MCF 10A (cell line): ENCODE measurements around the gene DBX1. TPM values are rescaled to one million over a fixed set of nuclear protein-coding genes. Genes with fewer than 3 reads are reported as not detected.

Experiments used
- BruUV-seq: library from RNA; stranded (reverse); fragments of 400-500 nt; replicated peaks from 2 replicates; lab custom pipeline; 2021; lab: Mats Ljungman, UMichigan
- CTCF ChIA-PET: fragments of 300-600 bp; sonication (Branson Sonifier 250); formaldehyde crosslinking; extraction: SDS; loops from one replicate; lab custom pipeline; 2021; ENCODE audit warnings: antibody characterized with exemption, inconsistent platforms; lab: Yijun Ruan, JAX
- POLR2A ChIA-PET: fragments of 300-600, 350-650 bp; sonication (Branson Sonifier 250); formaldehyde crosslinking; extraction: SDS; loops from one replicate; lab custom pipeline; 2020; ENCODE audit warnings: antibody characterized with exemption, inconsistent platforms; lab: Yijun Ruan, JAX
- DNase-seq: peaks from one replicate; pipeline ENCODE4 v3.0.0-alpha.2; 2018; ENCODE audit not compliant: unreplicated experiment
- H3K27ac Mint-ChIP-seq: one replicate; pipeline ENCODE4 v1.8.0; 2022; ENCODE audit warnings: mild to moderate bottlenecking, low read depth, mixed read lengths; ENCODE audit not compliant: unreplicated experiment
- H3K27me3 Mint-ChIP-seq: one replicate; pipeline ENCODE4 v1.8.0; 2022; ENCODE audit warnings: mixed read lengths; ENCODE audit not compliant: insufficient read depth, unreplicated experiment
- H3K36me3 Mint-ChIP-seq: one replicate; pipeline ENCODE4 v1.8.0; 2022; ENCODE audit warnings: mild to moderate bottlenecking, moderate library complexity, mixed read lengths; ENCODE audit not compliant: insufficient read depth, unreplicated experiment
- H3K4me1 Mint-ChIP-seq: one replicate; pipeline ENCODE4 v1.8.0; 2022; ENCODE audit warnings: mixed read lengths; ENCODE audit not compliant: insufficient read depth, unreplicated experiment
- H3K4me3 Mint-ChIP-seq: one replicate; pipeline ENCODE4 v1.8.0; 2022; ENCODE audit warnings: mild to moderate bottlenecking, moderate library complexity, mixed read lengths; ENCODE audit not compliant: unreplicated experiment
- H3K9me3 Mint-ChIP-seq: one replicate; pipeline ENCODE4 v1.8.0; 2022; ENCODE audit warnings: mixed read lengths; ENCODE audit not compliant: unreplicated experiment
- intact Hi-C: fragments of 100-400 bp; cut with micrococcal nuclease; formaldehyde crosslinking; loops from 2 replicates; pipeline ENCODE4 v1.14.1; 2022
- total RNA-seq: library from RNA; stranded (reverse); gene quantifications from 2 replicates; pipeline ENCODE4 v1.2.3, GENCODE V29; 2022
- TF ChIP-seq, protein P1 (sequence below): fragments of 200-600 bp; IDR thresholded peaks from one replicate; pipeline ENCODE4 v1.8.0; 2022; ENCODE audit warnings: antibody characterized with exemption, mild to moderate bottlenecking; ENCODE audit not compliant: unreplicated experiment

DBX1 gene
- total RNA-seq, 1 experiment from 2014 or later, result not detected

DNA sequence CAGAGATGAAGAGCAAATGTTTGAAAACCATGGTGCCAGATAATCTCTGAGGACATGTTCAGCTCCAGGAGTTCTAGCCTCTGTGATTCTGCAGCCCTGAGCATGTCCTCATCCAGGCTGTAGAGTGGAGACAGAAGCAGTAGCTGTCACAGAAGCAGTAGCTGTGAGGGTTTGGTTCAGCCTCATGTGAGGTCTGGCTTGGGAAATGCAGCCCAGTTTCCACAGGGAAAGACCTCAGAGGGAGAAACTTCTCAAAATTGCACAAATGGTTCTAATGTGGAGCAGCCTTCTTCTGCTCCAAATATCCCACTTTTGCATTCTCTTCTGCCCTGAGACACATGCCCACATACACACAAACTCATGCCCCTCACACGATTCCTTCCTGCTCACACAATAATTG, 48.4 kb downstream of the DBX1 start:
- Mint-ChIP-seq H3K4me1 (peaks cover 50% of the 10 kb centered on the region), H3K27me3 (no peaks in the 10 kb centered on the region), H3K36me3 (peaks cover 98% of the 10 kb centered on the region), H3K9me3 (no peaks in the 10 kb centered on the region), H3K27ac (peak overlapping the region; percentile 49), H3K4me3 (peak overlapping the region; percentile 57)
- intact Hi-C loops, result loop anchor here (1.0 to 5.0 kb wide), 3 partner anchors 75 to 161 kb away; no protein-coding TSS in a partner anchor
- CTCF ChIA-PET, result interaction anchor here (0.6 to 10.4 kb wide), 54 partner anchors 10 to 944 kb away, joined by 3 to 115 read pairs (median 4); no protein-coding TSS in a partner anchor
- BruUV-seq, result no TSS peak
- DNase-seq, result no peak
- POLR2A ChIA-PET, result interaction anchor here (0.6 to 5.7 kb wide), 39 partner anchors 11 to 834 kb away, joined by 3 to 95 read pairs (median 5); no protein-coding TSS in a partner anchor
- TF ChIP-seq, protein P1, sequence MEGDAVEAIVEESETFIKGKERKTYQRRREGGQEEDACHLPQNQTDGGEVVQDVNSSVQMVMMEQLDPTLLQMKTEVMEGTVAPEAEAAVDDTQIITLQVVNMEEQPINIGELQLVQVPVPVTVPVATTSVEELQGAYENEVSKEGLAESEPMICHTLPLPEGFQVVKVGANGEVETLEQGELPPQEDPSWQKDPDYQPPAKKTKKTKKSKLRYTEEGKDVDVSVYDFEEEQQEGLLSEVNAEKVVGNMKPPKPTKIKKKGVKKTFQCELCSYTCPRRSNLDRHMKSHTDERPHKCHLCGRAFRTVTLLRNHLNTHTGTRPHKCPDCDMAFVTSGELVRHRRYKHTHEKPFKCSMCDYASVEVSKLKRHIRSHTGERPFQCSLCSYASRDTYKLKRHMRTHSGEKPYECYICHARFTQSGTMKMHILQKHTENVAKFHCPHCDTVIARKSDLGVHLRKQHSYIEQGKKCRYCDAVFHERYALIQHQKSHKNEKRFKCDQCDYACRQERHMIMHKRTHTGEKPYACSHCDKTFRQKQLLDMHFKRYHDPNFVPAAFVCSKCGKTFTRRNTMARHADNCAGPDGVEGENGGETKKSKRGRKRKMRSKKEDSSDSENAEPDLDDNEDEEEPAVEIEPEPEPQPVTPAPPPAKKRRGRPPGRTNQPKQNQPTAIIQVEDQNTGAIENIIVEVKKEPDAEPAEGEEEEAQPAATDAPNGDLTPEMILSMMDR, result no peak

GRCh38 chr11:20110908-20111669, 49.2 kb downstream of the DBX1 start:
- intact Hi-C loops, result loop anchor here (1.0 to 5.0 kb wide), 3 partner anchors 74 to 160 kb away; no protein-coding TSS in a partner anchor
- CTCF ChIA-PET, result interaction anchor here (0.5 to 10.4 kb wide), 55 partner anchors 9 to 944 kb away, joined by 3 to 115 read pairs (median 4); no protein-coding TSS in a partner anchor
- POLR2A ChIA-PET, result interaction anchor here (0.7 to 5.7 kb wide), 25 partner anchors 12 to 258 kb away, joined by 3 to 95 read pairs (median 8); no protein-coding TSS in a partner anchor
- Mint-ChIP-seq H3K4me3 (peak overlapping the region; percentile 57), H3K9me3 (no peaks in the 10 kb centered on the region), H3K4me1 (peaks cover 50% of the 10 kb centered on the region), H3K27ac (peak overlapping the region; percentile 64), H3K36me3 (peaks cover 99% of the 10 kb centered on the region), H3K27me3 (no peaks in the 10 kb centered on the region)
- TF ChIP-seq, protein P1, result peak; percentile 89
- BruUV-seq, result TSS peak; percentile 34
- peak; percentile 82 for DNase-seq

- CTCF ChIA-PET, result interaction anchor here (0.6 to 10.4 kb wide), 26 partner anchors 8 to 407 kb away, joined by 3 to 115 read pairs (median 8); no protein-coding TSS in a partner anchor
- intact Hi-C loops, result loop anchor here (2.0 to 5.0 kb wide), 2 partner anchors 73 to 85 kb away; no protein-coding TSS in a partner anchor
- peaks cover 99% of the 10 kb centered on the region for H3K36me3 Mint-ChIP-seq
- H3K27ac Mint-ChIP-seq, result peak overlapping the region; percentile 64
- no TSS peak for BruUV-seq
- no peak overlapping the region for H3K4me3 Mint-ChIP-seq
- H3K9me3 Mint-ChIP-seq, result no peaks in the 10 kb centered on the region
- no peaks in the 10 kb centered on the region for H3K27me3 Mint-ChIP-seq
- DNase-seq, result no peak
- TF ChIP-seq, protein P1, result no peak
- POLR2A ChIA-PET, result interaction anchor here (0.7 to 5.7 kb wide), 7 partner anchors 12 to 171 kb away, joined by 4 to 95 read pairs (median 8); no protein-coding TSS in a partner anchor
- peaks cover 48% of the 10 kb centered on the region for H3K4me1 Mint-ChIP-seq
Observed at GRCh38 chr11:20109731-20110445, 50.4 kb downstream of the DBX1 start.

Other genes starting within 250 kb of the DBX1 start
- 42.5 and 55.8 TPM in 2 replicates for gene HTATIP2, start 203.2 kb upstream of the DBX1 start, total RNA-seq
- gene PRMT3, start 227.2 kb upstream of the DBX1 start, total RNA-seq, result 45.1 and 60.1 TPM in 2 replicates